Endothelial cell of umbilical vein (primary cell): ENCODE results near the gene UBE2B.

Experiments
- CTCF ChIP-seq, 2 donors: IDR thresholded peaks; 1 replicate in 1 of 2; 2 replicates in 1 of 2; pipeline ENCODE4 v1.5.1; 2011; ENCODE audit warnings: low read length in 2 of 2, mild to moderate bottlenecking in 2 of 2, moderate library complexity in 2 of 2, control low read depth in 1 of 2, inconsistent platforms in 1 of 2, low read depth in 1 of 2; ENCODE audit not compliant: insufficient read depth in 1 of 2; ENCODE audit errors: extremely low read depth in 1 of 2
- MAX ChIP-seq: IDR thresholded peaks from 2 replicates; pipeline ENCODE4 v1.6.1; 2011; ENCODE audit not compliant: insufficient read depth, insufficient read length
- POLR2A ChIP-seq: IDR thresholded peaks from 2 replicates; pipeline ENCODE4 v1.6.1; 2012; ENCODE audit warnings: low read depth, mild to moderate bottlenecking, control low read depth, low read length

GRCh38 chr5:134418958-134419357, 47.6 kb downstream of the UBE2B start:
- TF ChIP-seq POLR2A (no peak), MAX (no peak), CTCF (IDR thresholded peaks at IDR 0.05; ENCODE audit: extremely low read depth in 1 of 2, insufficient read depth in 1 of 2, low read depth in 1 of 2, low read length in 2 of 2) (no peak)
